Activated T-helper 1 cell treated with anti-CD3 and anti-CD28 coated beads, Interleukin-2, amount 50 U/mL, for 16 hours (primary cell): ENCODE data around the gene MTMR2.
"Not testable (repeated sequence)": the region's sequence is repeated elsewhere in the genome, so short reads cannot be mapped to it uniquely, and the experiment has no call there.

Experiments
- DNase-seq, 2 donors: peaks; one replicate each; pipeline ENCODE4 v3.0.0-alpha.2; 2020; ENCODE audit warnings: low read depth in 1 of 2, low spot score in 1 of 2

MTMR2 gene

DNA sequence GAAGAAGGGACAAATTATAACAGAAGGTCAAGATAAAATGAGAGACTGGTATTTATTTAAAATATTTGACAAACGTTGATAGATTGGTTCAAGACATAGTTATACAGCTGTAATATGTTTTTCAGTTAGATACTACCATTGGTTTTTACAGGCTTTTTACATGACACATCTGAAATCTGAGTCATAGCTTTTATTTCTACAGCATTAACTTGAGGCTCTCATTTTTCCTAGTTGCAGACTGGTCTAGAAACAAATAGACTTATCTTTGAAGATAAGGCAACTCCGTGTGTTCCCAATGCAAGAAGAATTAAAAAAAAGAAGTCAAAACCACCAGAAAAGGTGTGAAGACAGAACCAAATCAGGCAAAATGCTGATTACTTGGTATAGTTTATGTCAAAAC, 102.3 kb downstream of the MTMR2 start:
- no peak for DNase-seq

DNA sequence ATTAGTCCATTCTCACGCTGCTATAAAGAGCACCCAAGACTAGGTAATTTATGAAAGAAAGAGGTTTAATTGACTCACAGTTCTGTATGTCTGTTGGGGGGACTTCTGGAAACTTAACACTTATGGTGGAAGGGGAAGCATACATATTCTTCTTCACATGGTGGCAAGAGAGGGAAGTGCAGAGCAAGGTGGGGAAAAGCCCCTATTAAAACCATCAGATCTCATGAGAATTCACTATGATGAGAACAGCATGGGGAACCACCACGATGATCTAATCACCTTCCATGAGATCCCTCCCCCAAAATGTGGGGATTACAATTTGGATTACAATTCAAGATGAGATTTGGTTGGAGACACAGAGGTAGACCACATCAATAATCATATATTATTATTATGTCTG, 107.9 kb downstream of the MTMR2 start:
- DNase-seq = no peak

GRCh38 chr11:95811052-95811451, 112.9 kb downstream of the MTMR2 start:
- not testable (repeated sequence) for DNase-seq

DNA sequence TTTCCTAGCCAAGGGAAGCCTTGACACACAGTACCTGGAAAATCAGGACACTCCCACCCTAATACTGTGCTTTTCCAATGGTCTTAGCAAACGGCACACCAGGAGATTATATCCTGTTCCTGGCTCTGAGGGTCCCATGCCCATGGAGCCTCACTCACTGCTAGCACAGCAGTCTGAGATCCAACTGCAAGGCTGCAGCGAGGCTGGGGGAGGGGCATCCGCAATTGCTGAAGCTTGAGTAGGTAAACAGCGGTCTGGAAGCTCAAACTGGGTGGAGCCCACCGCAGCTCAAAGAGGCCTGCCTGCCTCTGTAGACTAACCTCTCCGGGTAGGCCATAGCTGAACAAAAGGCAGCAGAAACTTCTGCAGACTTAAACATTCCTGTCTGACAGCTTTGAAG, 117.4 kb downstream of the MTMR2 start:
- DNase-seq = not testable (repeated sequence)

- DNase-seq = no peak
Observed at GRCh38 chr11:95805869-95806268, 118.0 kb downstream of the MTMR2 start.

GRCh38 chr11:95803973-95804372, 119.9 kb downstream of the MTMR2 start:
- DNase-seq = no peak

- DNase-seq = no peak
Observed at GRCh38 chr11:95802806-95803205, 121.1 kb downstream of the MTMR2 start.

- DNase-seq = no peak
Observed at GRCh38 chr11:95800438-95800837, 123.5 kb downstream of the MTMR2 start.

GRCh38 chr11:95799546-95799945, 124.4 kb downstream of the MTMR2 start:
- DNase-seq = no peak

- DNase-seq = no peak
Observed at GRCh38 chr11:95796501-95796900, 127.4 kb downstream of the MTMR2 start.

DNA sequence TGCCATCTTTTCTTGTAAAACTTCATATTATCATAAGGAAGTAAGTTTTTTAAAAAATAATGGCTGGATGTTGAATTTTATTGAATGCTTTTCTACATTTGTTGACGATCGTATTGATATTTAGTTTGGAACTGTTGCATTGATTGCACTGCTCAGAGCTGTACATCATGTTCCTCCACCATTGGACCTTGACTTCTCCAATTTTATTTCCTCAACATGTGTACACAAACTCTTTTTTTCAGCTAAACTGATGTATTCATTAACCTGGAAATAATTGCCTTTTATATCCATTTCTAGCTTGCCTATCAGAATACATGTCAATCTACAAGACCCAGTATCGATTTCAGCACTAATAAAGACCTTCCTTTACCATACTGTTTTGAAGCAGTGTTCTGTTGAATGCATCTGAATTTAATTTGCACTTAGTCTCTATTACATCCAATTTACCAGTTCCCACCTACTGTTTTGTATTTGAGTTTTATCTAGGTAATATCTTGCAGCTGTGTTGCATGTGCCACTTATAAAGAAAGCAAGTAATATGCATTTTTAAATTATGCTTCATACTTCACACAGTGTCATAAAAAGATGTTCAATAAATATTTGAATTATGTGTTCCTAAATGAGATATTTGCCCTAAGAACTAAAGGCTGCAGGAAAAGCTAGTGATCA, 128.1 kb downstream of the MTMR2 start:
- no peak for DNase-seq

DNA sequence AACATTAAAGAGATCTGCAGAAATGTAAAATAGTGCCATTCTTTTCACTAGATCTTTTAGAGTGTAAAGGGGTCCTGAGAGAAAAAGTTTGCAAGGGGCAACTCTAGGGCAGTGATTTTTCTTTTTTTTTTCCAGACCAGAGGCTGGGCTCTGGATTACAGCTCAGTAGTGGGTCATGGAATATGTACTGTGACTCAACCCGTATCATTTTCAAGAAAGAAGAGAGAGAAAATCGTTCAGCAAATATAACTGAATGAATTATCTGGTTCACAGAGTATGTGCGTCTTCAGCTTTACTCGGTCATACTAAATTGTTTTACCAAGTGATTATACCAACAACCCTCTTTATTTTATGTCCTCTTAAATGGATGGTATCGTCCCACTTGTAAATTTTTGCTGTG, 129.8 kb downstream of the MTMR2 start:
- DNase-seq = no peak

DNA sequence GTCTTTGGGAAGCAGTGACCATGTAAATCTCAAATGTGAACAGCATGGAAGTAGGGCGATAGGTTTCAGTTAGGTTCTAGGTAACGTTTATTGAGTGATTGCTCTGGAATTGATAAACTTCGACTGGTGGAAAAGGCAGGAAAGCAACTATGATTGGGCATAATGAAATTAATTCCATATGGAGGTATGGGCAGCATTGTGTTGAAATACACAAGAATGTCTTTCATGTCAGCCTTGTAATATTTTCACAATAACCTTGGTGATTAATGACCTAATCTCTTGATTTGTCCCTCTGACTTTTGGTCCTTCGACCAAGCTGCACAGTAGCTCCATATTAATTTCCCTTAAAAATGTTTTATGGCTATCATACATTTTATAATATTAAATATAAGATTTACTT, 130.8 kb downstream of the MTMR2 start:
- no peak for DNase-seq

GRCh38 chr11:95792700-95793099, 131.2 kb downstream of the MTMR2 start:
- DNase-seq = no peak

DNA sequence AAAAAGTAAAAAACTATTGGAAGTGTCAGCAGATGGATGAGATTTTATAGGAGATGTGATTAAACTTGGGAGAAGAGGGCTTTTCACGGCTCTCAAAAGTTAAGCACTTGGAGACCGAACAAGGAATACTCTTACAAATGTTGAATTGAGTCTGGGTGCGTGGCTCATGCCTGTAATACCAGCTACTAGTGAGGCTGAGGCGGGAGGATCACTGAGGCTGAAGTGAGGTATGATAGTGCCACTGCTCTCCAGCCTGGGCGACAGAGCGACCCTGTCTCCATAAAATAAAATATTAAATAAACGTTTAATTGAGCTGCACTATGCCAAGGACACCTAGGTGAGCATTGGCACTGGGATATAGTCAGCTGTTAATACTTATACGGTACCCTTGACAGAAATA, 131.7 kb downstream of the MTMR2 start:
- no peak for DNase-seq

DNA sequence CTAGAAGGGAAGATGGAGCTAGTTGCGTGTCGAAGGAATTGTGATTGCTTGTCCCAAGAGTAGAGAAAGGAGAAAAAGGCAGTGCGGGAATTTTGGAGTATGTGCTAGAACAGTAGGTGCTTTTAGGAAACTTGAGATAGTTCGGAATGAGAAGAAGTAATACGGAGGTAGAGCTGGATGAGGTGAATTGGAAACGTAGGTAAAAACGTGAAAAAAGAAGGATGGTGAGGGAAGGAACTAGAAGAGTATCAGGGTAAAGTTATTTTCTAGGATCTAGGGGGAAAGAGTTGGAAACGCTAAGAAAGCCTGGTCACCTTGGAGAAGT, 132.2 kb downstream of the MTMR2 start:
- DNase-seq = no peak

- DNase-seq = peak; percentile 9 to 15
Observed at GRCh38 chr11:95790933-95791708, 132.8 kb downstream of the MTMR2 start.

DNA sequence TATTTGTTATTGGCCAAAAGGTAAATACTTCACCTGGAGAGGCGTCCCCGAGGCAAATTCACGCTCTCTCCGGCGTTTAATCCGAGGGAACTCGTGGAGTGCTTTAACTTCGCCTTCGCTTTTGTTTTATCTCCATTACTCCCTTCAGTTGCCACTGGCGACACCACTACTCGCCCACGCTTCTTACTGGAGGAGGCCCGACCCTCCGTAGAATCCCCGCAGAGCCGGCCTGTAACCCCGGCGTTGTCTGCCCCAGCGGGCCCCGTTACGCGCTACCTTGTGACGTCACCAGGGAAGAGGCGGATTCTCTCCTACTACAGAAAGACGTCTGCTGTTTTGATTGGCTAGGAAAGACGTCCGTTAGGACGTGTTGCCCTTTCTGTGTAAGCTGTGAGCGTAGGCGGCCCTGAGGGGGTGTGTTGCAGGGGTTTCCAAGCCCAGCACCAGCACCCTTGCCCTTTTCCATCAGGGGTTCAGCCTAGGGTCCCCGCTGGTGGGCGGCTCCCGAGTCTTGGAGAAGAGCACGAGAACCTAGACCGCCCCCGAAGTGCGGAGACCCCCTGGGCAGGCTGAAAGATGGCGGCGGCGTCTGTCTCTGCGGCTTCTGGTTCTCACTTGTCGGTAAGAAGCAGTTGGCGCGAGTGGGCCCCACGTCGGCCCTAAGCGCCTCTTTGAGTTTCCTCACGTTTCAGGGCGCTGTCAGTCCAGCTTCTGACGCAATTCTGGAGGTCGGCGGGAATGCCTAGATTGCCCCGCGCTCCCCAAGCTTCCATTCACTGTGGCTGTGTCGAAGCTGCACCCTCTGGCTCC, 133.6 kb downstream of the MTMR2 start, which contains the start of gene CEP57:
TSS of gene CEP57 (plus strand) at position 376 of the 810 bp plus-strand sequence. CDS start at position 577, 201 bp downstream.
- peak; percentile 81 to 85 for DNase-seq

DNA sequence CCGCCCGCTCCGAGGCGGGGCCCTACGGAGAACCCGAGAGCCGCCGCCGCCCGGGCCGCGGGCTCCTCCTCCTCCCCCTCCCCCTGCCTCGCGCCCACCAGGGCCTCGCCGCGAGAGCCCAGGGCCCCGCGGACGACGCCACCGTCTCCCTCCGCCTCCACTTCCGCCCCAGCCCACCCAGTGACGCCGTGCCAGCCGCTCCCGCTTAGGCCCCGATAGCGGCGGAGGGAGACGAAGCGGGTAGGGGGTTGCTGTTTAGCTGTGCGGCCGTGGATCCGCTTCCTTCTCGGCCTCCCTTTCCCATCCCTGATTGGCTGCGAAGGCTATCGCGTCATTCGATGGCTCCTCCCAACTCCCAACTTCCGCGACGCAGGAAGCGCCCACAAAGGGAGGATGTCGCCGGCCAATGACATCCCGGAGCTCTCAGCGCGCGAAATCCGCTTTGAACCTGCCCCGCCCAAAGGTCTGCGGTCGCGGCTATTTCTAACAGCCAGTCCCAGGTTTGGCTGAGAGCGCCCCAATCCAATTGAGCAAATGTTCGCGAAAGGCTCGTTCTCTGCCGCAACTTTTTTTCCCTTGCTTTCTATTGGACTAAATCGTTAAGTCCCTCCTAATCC, 134.3 kb downstream of the MTMR2 start, which contains the start of gene FAM76B:
TSS of gene FAM76B (minus strand) at position 277 of the 617 bp plus-strand sequence. CDS start 304 bp downstream, outside the sequence.
- peak; percentile 88 to 96 for DNase-seq

GRCh38 chr11:95788921-95789505, 134.9 kb downstream of the MTMR2 start:
- DNase-seq = no peak
